Prostate gland (tissue), 2 donors: ENCODE measurements around the gene SLC37A1. TPM values are rescaled to one million over a fixed set of nuclear protein-coding genes. Genes with fewer than 3 reads are reported as not detected.

Experiments used
- DNase-seq: peaks from one replicate; pipeline ENCODE4 v3.0.0-alpha.2; 2019; ENCODE audit warnings: low spot score
- H3K27ac ChIP-seq, 2 donors: fragments of 200-600 bp; sonication (generic); 2 replicates each; pipeline ENCODE4 v1.5.1; 2017 to 2019
- H3K27me3 ChIP-seq: fragments of 200-600 bp; sonication (generic); replicated peaks from 2 replicates; pipeline ENCODE4 v1.5.1; 2019; ENCODE audit not compliant: insufficient read depth
- H3K36me3 ChIP-seq, 2 donors: fragments of 200-600 bp; sonication (generic); 1 replicate in 1 of 2; 2 replicates in 1 of 2; pipeline versions ENCODE4 v1.5.1 to v1.8.1; 2017 to 2019
- H3K4me1 ChIP-seq: fragments of 200-600 bp; sonication (generic); replicated peaks from 2 replicates; pipeline ENCODE4 v1.5.1; 2019
- H3K4me3 ChIP-seq, 2 donors: fragments of 200-600 bp; sonication (generic); 2 replicates each; pipeline ENCODE4 v1.5.1; 2017 to 2019
- H3K9me3 ChIP-seq: fragments of 200-600 bp; sonication (generic); 2 replicates; pipeline ENCODE4 v1.5.1; 2017
- POLR2A ChIP-seq: fragments of 450-650 bp; IDR thresholded peaks from one replicate; pipeline ENCODE4 v1.6.1; 2016; ENCODE audit warnings: antibody characterized with exemption, mild to moderate bottlenecking
- POLR2AphosphoS5 ChIP-seq: sonication (generic); formaldehyde crosslinking; IDR thresholded peaks from one replicate; pipeline ENCODE4 v1.6.1; 2017; ENCODE audit warnings: antibody characterized with exemption
- WGBS: methylation state at CpG from one replicate; pipeline ENCODE4 v1.1.5; 2018; 5-methylcytosine and 5-hydroxymethylcytosine counted together
- intact Hi-C: fragments of 100-400 bp; cut with DNase I; formaldehyde crosslinking; loops from one replicate; pipeline ENCODE4 v1.14.2; 2022
- total RNA-seq, 2 donors: library from RNA; depleted of rRNA; stranded (reverse); fragments of >200 nt; gene quantifications; one replicate each; pipeline ENCODE4 v1.1.0, GENCODE V29; 2016
- TF ChIP-seq, protein P1 (sequence below), 4 experiments: fragments of 200-600 bp in 2 of 4; fragments of 450-650 bp in 2 of 4; sonication (generic) in 2 of 4; IDR thresholded peaks; 1 replicate in 3 of 4; 2 replicates in 1 of 4; pipeline ENCODE4 v1.5.1; 2016 to 2019; ENCODE audit warnings: antibody characterized with exemption in 4 of 4, mild to moderate bottlenecking in 2 of 4, moderate library complexity in 2 of 4

The SLC37A1 gene
- total RNA-seq, 2 donors from 2014 or later = 44.2 to 49.6 TPM

GRCh38 chr21:42621819-42622177, 108.1 kb downstream of the SLC37A1 start:
- Histone ChIP-seq H3K4me1 (no peaks in the 10 kb centered on the region), H3K27me3 (no peaks in the 10 kb centered on the region), H3K9me3 (no peaks in the 10 kb centered on the region), H3K4me3 (no peak overlapping the region), H3K36me3 (no peaks in the 10 kb centered on the region), H3K27ac (no peak overlapping the region)
- 39% methylated on average over 9 of the region's 9 CpGs for WGBS
- intact Hi-C loops = no loop called here
- DNase-seq = no peak
- TF ChIP-seq POLR2AphosphoS5 = no peak
- TF ChIP-seq, protein P1, sequence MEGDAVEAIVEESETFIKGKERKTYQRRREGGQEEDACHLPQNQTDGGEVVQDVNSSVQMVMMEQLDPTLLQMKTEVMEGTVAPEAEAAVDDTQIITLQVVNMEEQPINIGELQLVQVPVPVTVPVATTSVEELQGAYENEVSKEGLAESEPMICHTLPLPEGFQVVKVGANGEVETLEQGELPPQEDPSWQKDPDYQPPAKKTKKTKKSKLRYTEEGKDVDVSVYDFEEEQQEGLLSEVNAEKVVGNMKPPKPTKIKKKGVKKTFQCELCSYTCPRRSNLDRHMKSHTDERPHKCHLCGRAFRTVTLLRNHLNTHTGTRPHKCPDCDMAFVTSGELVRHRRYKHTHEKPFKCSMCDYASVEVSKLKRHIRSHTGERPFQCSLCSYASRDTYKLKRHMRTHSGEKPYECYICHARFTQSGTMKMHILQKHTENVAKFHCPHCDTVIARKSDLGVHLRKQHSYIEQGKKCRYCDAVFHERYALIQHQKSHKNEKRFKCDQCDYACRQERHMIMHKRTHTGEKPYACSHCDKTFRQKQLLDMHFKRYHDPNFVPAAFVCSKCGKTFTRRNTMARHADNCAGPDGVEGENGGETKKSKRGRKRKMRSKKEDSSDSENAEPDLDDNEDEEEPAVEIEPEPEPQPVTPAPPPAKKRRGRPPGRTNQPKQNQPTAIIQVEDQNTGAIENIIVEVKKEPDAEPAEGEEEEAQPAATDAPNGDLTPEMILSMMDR (IDR thresholded peaks at IDR 0.05) = no peak
- TF ChIP-seq POLR2A = no peak

DNA sequence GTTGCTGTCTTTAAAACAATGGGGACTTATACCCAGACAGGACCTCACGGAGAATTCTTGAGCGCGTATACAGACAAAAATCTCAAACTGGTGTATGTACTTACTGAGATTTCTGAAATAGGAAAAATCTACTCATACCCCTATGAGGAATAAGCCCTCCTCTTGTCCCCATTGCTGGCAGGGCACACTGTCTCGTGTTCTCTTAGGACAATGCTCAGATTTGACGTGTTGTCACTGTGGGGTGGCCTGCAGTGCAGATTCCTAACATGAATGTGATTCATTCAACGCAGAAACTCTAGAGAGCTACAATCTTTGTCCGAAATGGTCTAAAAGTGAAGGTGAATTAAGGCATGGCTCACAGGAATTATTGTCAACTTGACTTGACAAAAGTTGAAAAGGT, 108.6 kb downstream of the SLC37A1 start:
- intact Hi-C loops = no loop called here
- no peaks in the 10 kb centered on the region for H3K4me1 ChIP-seq
- no peak overlapping the region for H3K4me3 ChIP-seq
- no peak overlapping the region for H3K27ac ChIP-seq
- H3K27me3 ChIP-seq = no peaks in the 10 kb centered on the region
- no peaks in the 10 kb centered on the region for H3K9me3 ChIP-seq
- TF ChIP-seq POLR2AphosphoS5 = no peak
- 84% methylated on average over 7 of the region's 7 CpGs for whole genome bisulfite sequencing
- no peaks in the 10 kb centered on the region for H3K36me3 ChIP-seq
- DNase-seq = no peak

- TF ChIP-seq POLR2AphosphoS5 (no peak), POLR2A (no peak)
- TF ChIP-seq, protein P1 (IDR thresholded peaks at IDR 0.05) = no peak
- H3K36me3 ChIP-seq = no peaks in the 10 kb centered on the region
- no peaks in the 10 kb centered on the region for H3K9me3 ChIP-seq
- no peaks in the 10 kb centered on the region for H3K27me3 ChIP-seq
- no peak for DNase-seq
- no peaks in the 10 kb centered on the region for H3K4me1 ChIP-seq
- 88% methylated on average over 7 of the region's 7 CpGs for WGBS
- intact Hi-C loops = no loop called here
- H3K4me3 ChIP-seq = no peak overlapping the region
- no peak overlapping the region for H3K27ac ChIP-seq
These were observed 110.0 kb downstream of the SLC37A1 start for GRCh38 chr21:42623694-42624093.

DNA sequence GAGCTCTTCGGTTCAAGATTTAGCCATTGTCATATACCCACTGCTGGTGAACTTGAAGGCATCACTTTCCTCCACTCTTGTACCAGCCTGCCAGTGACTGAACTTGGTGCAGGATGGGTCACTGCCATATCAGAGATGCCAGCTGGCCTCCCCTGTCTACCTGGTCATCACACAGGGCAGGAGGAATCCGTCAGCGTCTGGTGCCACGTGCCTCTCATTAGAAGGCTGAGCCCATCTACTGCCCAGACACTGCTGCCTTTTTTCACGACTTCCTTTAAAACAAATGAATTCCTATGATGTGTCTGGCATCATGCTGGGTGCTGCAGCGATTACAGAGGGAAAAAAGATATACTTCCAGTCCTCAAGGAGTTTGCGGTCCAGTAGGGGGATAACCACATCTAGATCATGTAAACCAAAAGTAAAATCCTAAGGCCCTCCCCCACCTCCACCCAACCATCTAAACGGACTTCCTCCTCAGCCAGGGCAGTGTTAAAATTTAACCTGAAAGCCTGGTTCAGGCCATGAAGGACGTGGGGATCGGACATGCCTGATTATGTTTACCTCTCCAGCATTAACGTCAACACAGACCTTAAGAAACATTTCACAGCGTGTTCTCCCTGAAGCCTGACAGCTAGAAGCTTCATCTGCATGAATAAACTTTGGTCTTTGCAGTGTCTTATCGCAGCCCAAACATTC, 110.6 kb downstream of the SLC37A1 start:
- Histone ChIP-seq H3K36me3 (no peaks in the 10 kb centered on the region), H3K4me3 (no peak overlapping the region), H3K27me3 (no peaks in the 10 kb centered on the region), H3K9me3 (no peaks in the 10 kb centered on the region), H3K4me1 (no peaks in the 10 kb centered on the region), H3K27ac (no peak overlapping the region)
- TF ChIP-seq, protein P1 (IDR thresholded peaks at IDR 0.05) = no peak
- TF ChIP-seq POLR2A (no peak), POLR2AphosphoS5 (no peak)
- intact Hi-C loops = no loop called here
- WGBS = 56% methylated on average over 13 of the region's 13 CpGs
- no peak for DNase-seq

GRCh38 chr21:42624936-42625335, 111.3 kb downstream of the SLC37A1 start:
- H3K27ac ChIP-seq = no peak overlapping the region
- H3K27me3 ChIP-seq = no peaks in the 10 kb centered on the region
- 71% methylated on average over 6 of the region's 6 CpGs for WGBS
- no peaks in the 10 kb centered on the region for H3K36me3 ChIP-seq
- H3K9me3 ChIP-seq = no peaks in the 10 kb centered on the region
- H3K4me1 ChIP-seq = no peaks in the 10 kb centered on the region
- intact Hi-C loops = no loop called here
- TF ChIP-seq POLR2A = no peak
- DNase-seq = no peak
- no peak overlapping the region for H3K4me3 ChIP-seq

DNA sequence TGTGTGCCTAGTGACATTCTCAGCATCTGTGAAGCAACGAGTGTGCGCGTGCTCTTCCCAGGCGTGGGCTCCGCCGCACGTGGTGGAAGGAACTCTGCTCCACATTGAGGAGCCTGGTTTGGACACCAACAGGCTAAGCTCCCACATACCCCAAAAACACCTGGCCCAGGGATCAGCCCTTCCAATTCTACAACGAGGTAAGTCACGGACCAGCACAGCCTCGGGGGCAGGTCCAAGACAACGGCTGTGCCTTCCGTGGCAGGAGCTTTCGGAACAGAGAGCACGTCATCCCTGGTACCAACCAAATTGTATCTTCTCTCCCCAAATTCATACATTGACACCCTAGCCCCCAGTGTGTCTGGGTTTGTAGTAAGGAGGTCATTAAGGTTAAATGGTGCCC, 112.5 kb downstream of the SLC37A1 start:
- TF ChIP-seq, protein P1 (IDR thresholded peaks at IDR 0.05) = no peak
- TF ChIP-seq POLR2AphosphoS5 (no peak), POLR2A (no peak)
- no peak for DNase-seq
- 87% methylated on average over 14 of the region's 14 CpGs for WGBS

More for the DNA sequence above, 112.5 kb downstream of the SLC37A1 start:
- H3K9me3 ChIP-seq = no peaks in the 10 kb centered on the region
- intact Hi-C loops = no loop called here
- no peaks in the 10 kb centered on the region for H3K27me3 ChIP-seq
- H3K27ac ChIP-seq = no peak overlapping the region
- H3K4me1 ChIP-seq = no peaks in the 10 kb centered on the region
- H3K36me3 ChIP-seq = no peaks in the 10 kb centered on the region
- H3K4me3 ChIP-seq = no peak overlapping the region
